22Rv1 (cell line): ENCODE results near the gene APC2.

Source experiments
- ZFX ChIP-seq: fragments of 450-650 bp; IDR thresholded peaks from 2 replicates; pipeline ENCODE4 v1.6.1; 2017; ENCODE audit warnings: antibody characterized with exemption, borderline replicate concordance
- TF ChIP-seq, protein P1 (sequence below): fragments of 450-650 bp; IDR thresholded peaks from 2 replicates; pipeline ENCODE4 v1.5.1; 2017; ENCODE audit warnings: mild to moderate bottlenecking

DNA sequence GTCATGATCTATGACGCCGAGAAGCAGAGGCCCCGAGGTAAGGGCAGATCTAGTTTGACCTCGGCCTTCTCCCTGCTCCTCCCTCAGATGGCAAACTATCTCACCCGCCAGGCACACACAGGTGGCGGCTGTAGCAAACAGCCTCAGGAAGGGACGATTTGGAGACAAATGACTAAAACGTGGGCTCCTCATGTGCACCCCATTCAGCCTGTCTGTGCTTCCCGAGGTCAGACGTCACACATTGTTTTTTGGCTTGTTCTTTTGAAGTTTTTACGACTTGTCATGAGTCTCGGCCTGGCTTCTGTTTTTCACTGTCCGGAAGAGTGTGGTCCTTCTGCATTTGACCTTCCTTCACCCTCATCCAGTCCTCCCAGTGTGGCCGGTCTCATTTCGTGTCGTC lies 27.6 kb upstream of the APC2 start:
- TF ChIP-seq, protein P1, sequence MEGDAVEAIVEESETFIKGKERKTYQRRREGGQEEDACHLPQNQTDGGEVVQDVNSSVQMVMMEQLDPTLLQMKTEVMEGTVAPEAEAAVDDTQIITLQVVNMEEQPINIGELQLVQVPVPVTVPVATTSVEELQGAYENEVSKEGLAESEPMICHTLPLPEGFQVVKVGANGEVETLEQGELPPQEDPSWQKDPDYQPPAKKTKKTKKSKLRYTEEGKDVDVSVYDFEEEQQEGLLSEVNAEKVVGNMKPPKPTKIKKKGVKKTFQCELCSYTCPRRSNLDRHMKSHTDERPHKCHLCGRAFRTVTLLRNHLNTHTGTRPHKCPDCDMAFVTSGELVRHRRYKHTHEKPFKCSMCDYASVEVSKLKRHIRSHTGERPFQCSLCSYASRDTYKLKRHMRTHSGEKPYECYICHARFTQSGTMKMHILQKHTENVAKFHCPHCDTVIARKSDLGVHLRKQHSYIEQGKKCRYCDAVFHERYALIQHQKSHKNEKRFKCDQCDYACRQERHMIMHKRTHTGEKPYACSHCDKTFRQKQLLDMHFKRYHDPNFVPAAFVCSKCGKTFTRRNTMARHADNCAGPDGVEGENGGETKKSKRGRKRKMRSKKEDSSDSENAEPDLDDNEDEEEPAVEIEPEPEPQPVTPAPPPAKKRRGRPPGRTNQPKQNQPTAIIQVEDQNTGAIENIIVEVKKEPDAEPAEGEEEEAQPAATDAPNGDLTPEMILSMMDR, result no peak
- TF ChIP-seq ZFX, result no peak
